Endodermal cell (in vitro differentiated cells): ENCODE measurements around the gene SPTB. TPM values are rescaled to one million over a fixed set of nuclear protein-coding genes. Genes with fewer than 3 reads are reported as not detected.

Experiments
- DNase-seq: peaks from one replicate; pipeline ENCODE4 v3.0.0-alpha.2; 2017
- H3K27ac ChIP-seq: 2 replicates; pipeline ENCODE4 v1.5.1; 2013; ENCODE audit warnings: mild to moderate bottlenecking, low read depth, low read length, moderate library complexity
- H3K27me3 ChIP-seq: 2 replicates; pipeline ENCODE4 v1.6.1; 2013; ENCODE audit warnings: mild to moderate bottlenecking, low read length, moderate library complexity; ENCODE audit not compliant: insufficient read depth, control insufficient read depth, poor library complexity, severe bottlenecking
- H3K36me3 ChIP-seq: 2 replicates; pipeline ENCODE4 v1.7.0; 2013; ENCODE audit warnings: mild to moderate bottlenecking, low read length, moderate library complexity; ENCODE audit not compliant: control insufficient read depth, insufficient read depth
- H3K4me1 ChIP-seq: one replicate; pipeline ENCODE4 v1.7.0; 2013; ENCODE audit warnings: low read length; ENCODE audit not compliant: control insufficient read depth, insufficient read depth
- H3K4me3 ChIP-seq: 2 replicates; pipeline ENCODE4 v1.5.1; 2013; ENCODE audit warnings: mild to moderate bottlenecking, low read length, moderate library complexity
- H3K9ac ChIP-seq: 2 replicates; pipeline ENCODE4 v1.6.1; 2013; ENCODE audit warnings: mild to moderate bottlenecking, low read length, moderate library complexity; ENCODE audit not compliant: poor library complexity, severe bottlenecking; ENCODE audit errors: extremely low read depth
- H3K9me3 ChIP-seq: 2 replicates; pipeline ENCODE4 v1.6.1; 2013; ENCODE audit warnings: mild to moderate bottlenecking, low read length, moderate library complexity; ENCODE audit not compliant: control insufficient read depth
- H3K27ac Mint-ChIP-seq: 2 replicates; pipeline ENCODE4 v1.8.0; 2020; ENCODE audit warnings: mixed read lengths
- H3K27me3 Mint-ChIP-seq: 2 replicates; pipeline ENCODE4 v1.8.0; 2021; ENCODE audit warnings: mild to moderate bottlenecking, mixed read lengths; ENCODE audit not compliant: insufficient read depth
- H3K36me3 Mint-ChIP-seq: 2 replicates; pipeline ENCODE4 v1.8.0; 2020; ENCODE audit warnings: low read depth, mixed read lengths
- H3K4me1 Mint-ChIP-seq: 2 replicates; pipeline ENCODE4 v1.8.0; 2020; ENCODE audit warnings: mixed read lengths
- H3K4me3 Mint-ChIP-seq: 2 replicates; pipeline ENCODE4 v1.8.0; 2020; ENCODE audit warnings: mild to moderate bottlenecking, moderate library complexity, mixed read lengths
- H3K9me3 Mint-ChIP-seq: 2 replicates; pipeline ENCODE4 v1.8.0; 2020; ENCODE audit warnings: mild to moderate bottlenecking, mixed read lengths
- CTCF ChIP-seq: fragments of 200-600 bp; sonication (generic); conservative IDR thresholded peaks from 2 replicates; pipeline ENCODE4 v1.5.0; 2021; ENCODE audit warnings: antibody characterized with exemption, mild to moderate bottlenecking
- whole genome bisulfite sequencing, 2 experiments: methylation state at CpG; one replicate each; pipeline versions ENCODE4 v1.1.5 to v1.1.7; 2013; ENCODE audit warnings: missing lambda C conversion rate in 2 of 2, mixed read lengths in 1 of 2; ENCODE audit not compliant: insufficient coverage in 1 of 2, insufficient read length in 1 of 2; 5-methylcytosine and 5-hydroxymethylcytosine counted together
- total RNA-seq, 2 donors: library from RNA; stranded (reverse); fragmentation: NEBNext Ultra II Directional in 1 of 2; extraction: Animal tissue kit (Norgen Biotek cat#: 25700) in 1 of 2; gene quantifications; 2 replicates in 1 of 2; 3 replicates in 1 of 2; pipeline ENCODE4 v1.2.1, GENCODE V29; 2021

SPTB gene
- total RNA-seq, 2 donors from 2014 or later = 0.77 to 1.4 TPM

- H3K4me3 Mint-ChIP-seq = no peak overlapping the region
- Histone ChIP-seq H3K27me3 (no peaks in the 10 kb centered on the region), H3K27ac (no peak overlapping the region), H3K9ac (no peak overlapping the region), H3K4me1 (no peaks in the 10 kb centered on the region), H3K36me3 (no peaks in the 10 kb centered on the region), H3K9me3 (no peaks in the 10 kb centered on the region), H3K4me3 (no peak overlapping the region)
- no peaks in the 10 kb centered on the region for H3K4me1 Mint-ChIP-seq
- peak; percentile 31 for DNase-seq
- no peaks in the 10 kb centered on the region for H3K27me3 Mint-ChIP-seq
- H3K36me3 Mint-ChIP-seq = no peaks in the 10 kb centered on the region
- H3K9me3 Mint-ChIP-seq = no peaks in the 10 kb centered on the region
- 86 to 100% methylated on average over 1 of the region's 1 CpG for WGBS, 2 experiments
- no peak for TF ChIP-seq CTCF
- H3K27ac Mint-ChIP-seq = no peak overlapping the region
Measured at GRCh38 chr14:64830961-64831360, 48.7 kb downstream of the SPTB start.

- no peaks in the 10 kb centered on the region for H3K9me3 ChIP-seq
- no peaks in the 10 kb centered on the region for H3K36me3 ChIP-seq
- H3K9ac ChIP-seq = no peak overlapping the region
- Mint-ChIP-seq H3K27me3 (peaks cover 14% of the 10 kb centered on the region), H3K9me3 (no peaks in the 10 kb centered on the region), H3K36me3 (no peaks in the 10 kb centered on the region), H3K4me3 (no peak overlapping the region), H3K27ac (no peak overlapping the region), H3K4me1 (peaks cover 4% of the 10 kb centered on the region)
- 88 to 94% methylated on average over 1 to 3 of the region's 3 CpGs for WGBS, 2 experiments
- H3K4me3 ChIP-seq = no peak overlapping the region
- no peaks in the 10 kb centered on the region for H3K4me1 ChIP-seq
- no peak overlapping the region for H3K27ac ChIP-seq
- peak; percentile 22 for DNase-seq
- peaks cover 4% of the 10 kb centered on the region for H3K27me3 ChIP-seq
- no peak for TF ChIP-seq CTCF
Measured at GRCh38 chr14:64828071-64828470, 51.6 kb downstream of the SPTB start.

DNA sequence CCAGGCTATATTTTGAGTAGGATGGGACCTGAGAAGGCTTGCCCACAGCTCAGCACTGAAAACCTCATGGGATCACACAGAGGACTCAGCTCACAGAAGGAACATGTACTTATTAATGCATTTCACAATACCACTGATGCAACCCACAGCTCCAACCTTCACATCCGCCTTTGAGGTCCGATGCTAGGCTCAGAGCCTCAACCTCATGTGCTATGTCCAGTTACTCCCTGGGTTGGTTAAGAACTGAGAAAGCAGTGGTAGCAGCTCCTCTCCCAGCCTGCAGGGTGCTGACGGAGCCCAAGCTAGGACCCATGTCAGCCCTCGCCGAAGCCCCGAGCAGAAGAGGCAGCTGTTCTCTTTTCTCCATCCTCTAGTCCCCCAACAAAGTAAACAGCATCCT, 52.9 kb downstream of the SPTB start:
- H3K4me1 Mint-ChIP-seq = peaks cover 10% of the 10 kb centered on the region
- H3K9me3 Mint-ChIP-seq = no peaks in the 10 kb centered on the region
- H3K36me3 Mint-ChIP-seq = no peaks in the 10 kb centered on the region
- Histone ChIP-seq H3K36me3 (no peaks in the 10 kb centered on the region), H3K27me3 (peaks cover 4% of the 10 kb centered on the region), H3K4me3 (no peak overlapping the region), H3K27ac (no peak overlapping the region), H3K9me3 (no peaks in the 10 kb centered on the region), H3K4me1 (no peaks in the 10 kb centered on the region), H3K9ac (no peak overlapping the region)
- no peak overlapping the region for H3K4me3 Mint-ChIP-seq
- WGBS, 2 experiments = 88 to 89% methylated on average over 6 of the region's 6 CpGs
- H3K27ac Mint-ChIP-seq = no peak overlapping the region
- TF ChIP-seq CTCF = peak; percentile 37
- peaks cover 14% of the 10 kb centered on the region for H3K27me3 Mint-ChIP-seq
- peak; percentile 55 for DNase-seq
